Thyroid gland (tissue), 4 donors: ENCODE data around the gene RARRES2. TPM values are rescaled to one million over a fixed set of nuclear protein-coding genes. Genes with fewer than 3 reads are reported as not detected.
"Not testable (repeated sequence)": the region's sequence is repeated elsewhere in the genome, so short reads cannot be mapped to it uniquely, and the experiment has no call there.

Experiments used
- DNase-seq, 2 donors: peaks; one replicate each; pipeline ENCODE4 v3.0.0-alpha.2; 2019
- H3K27ac ChIP-seq, 3 donors: fragments of 200-600 bp; sonication (generic); 1 replicate in 2 of 3; 2 replicates in 1 of 3; pipeline ENCODE4 v1.5.1; 2016 to 2019; ENCODE audit warnings: mild to moderate bottlenecking in 1 of 3, moderate library complexity in 1 of 3
- H3K27me3 ChIP-seq: fragments of 200-600 bp; sonication (generic); one replicate; pipeline ENCODE4 v1.5.1; 2019
- H3K36me3 ChIP-seq, 2 donors: fragments of 200-600 bp; sonication (generic); one replicate each; pipeline ENCODE4 v1.5.1; 2016 to 2019
- H3K4me1 ChIP-seq, 2 donors: fragments of 200-600 bp; sonication (generic); one replicate each; pipeline ENCODE4 v1.5.1; 2017 to 2019
- H3K4me3 ChIP-seq, 3 donors: fragments of 200-600 bp; sonication (generic); replicated peaks in 1 of 3; 1 replicate in 2 of 3; 2 replicates in 1 of 3; pipeline ENCODE4 v1.5.1; 2016; ENCODE audit warnings: mild to moderate bottlenecking in 1 of 3
- H3K9me3 ChIP-seq: fragments of 200-600 bp; sonication (generic); one replicate; pipeline ENCODE4 v1.5.1; 2017
- POLR2A ChIP-seq, 2 donors: fragments of 450-650 bp; IDR thresholded peaks; one replicate each; pipeline ENCODE4 v1.6.1; 2017; ENCODE audit warnings: antibody characterized with exemption in 2 of 2, mild to moderate bottlenecking in 2 of 2, moderate library complexity in 1 of 2
- WGBS, 2 donors: methylation state at CpG; one replicate each; pipeline ENCODE4 v1.1.5; 2017; 5-methylcytosine and 5-hydroxymethylcytosine counted together
- intact Hi-C: fragments of 100-400 bp; cut with DNase I; formaldehyde crosslinking; loops from one replicate; pipeline ENCODE4 v1.15.1; 2023
- total RNA-seq, 4 donors: library from RNA; depleted of rRNA; stranded (reverse); fragments of >200 nt; gene quantifications; one replicate each; pipeline ENCODE4 v1.2.3, GENCODE V29; 2016
- TF ChIP-seq, protein P1 (sequence below), 6 experiments: fragments of 200-600 bp in 3 of 6; fragments of 450-650 bp in 3 of 6; sonication (generic) in 3 of 6; IDR thresholded peaks; one replicate each; pipeline ENCODE4 v1.5.1; 2016 to 2019; ENCODE audit warnings: antibody characterized with exemption in 6 of 6, mild to moderate bottlenecking in 2 of 6, inconsistent platforms in 1 of 6, moderate library complexity in 1 of 6

The RARRES2 gene
- total RNA-seq, 4 donors from 2014 or later, result 22.2 to 137 (median 54.8) TPM

DNA sequence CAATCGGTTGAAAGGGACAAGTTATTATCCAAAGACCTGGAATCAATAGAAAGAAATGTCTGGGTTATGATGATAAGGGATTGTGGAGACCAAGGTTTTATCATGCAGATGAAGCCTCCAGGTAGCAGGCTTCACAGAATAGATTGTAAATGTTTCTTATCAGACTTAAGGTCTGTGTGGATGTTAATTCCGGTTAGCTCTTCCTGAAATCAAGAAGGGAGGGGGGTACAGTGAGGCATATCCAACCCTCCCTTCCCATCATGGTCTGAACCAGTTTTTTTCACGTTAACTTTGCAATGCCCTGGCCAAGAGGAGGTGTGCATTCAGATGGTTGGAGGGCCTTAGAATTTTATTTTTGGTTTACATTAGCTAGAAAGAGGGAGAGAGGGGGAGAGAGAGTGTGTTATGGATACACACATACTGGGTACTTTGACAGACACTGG, 28.0 kb downstream of the RARRES2 start:
- Histone ChIP-seq H3K4me1 (no peaks in the 10 kb centered on the region), H3K27ac (no peak overlapping the region), H3K4me3 (no peak overlapping the region), H3K9me3 (no peaks in the 10 kb centered on the region), H3K36me3 (no peaks in the 10 kb centered on the region), H3K27me3 (no peaks in the 10 kb centered on the region)
- TF ChIP-seq, protein P1, sequence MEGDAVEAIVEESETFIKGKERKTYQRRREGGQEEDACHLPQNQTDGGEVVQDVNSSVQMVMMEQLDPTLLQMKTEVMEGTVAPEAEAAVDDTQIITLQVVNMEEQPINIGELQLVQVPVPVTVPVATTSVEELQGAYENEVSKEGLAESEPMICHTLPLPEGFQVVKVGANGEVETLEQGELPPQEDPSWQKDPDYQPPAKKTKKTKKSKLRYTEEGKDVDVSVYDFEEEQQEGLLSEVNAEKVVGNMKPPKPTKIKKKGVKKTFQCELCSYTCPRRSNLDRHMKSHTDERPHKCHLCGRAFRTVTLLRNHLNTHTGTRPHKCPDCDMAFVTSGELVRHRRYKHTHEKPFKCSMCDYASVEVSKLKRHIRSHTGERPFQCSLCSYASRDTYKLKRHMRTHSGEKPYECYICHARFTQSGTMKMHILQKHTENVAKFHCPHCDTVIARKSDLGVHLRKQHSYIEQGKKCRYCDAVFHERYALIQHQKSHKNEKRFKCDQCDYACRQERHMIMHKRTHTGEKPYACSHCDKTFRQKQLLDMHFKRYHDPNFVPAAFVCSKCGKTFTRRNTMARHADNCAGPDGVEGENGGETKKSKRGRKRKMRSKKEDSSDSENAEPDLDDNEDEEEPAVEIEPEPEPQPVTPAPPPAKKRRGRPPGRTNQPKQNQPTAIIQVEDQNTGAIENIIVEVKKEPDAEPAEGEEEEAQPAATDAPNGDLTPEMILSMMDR (IDR thresholded peaks at IDR 0.05), result no peak
- no peak for TF ChIP-seq POLR2A (IDR thresholded peaks at IDR 0.05)
- WGBS, 2 donors, result 85 to 87% methylated on average over 3 of the region's 3 CpGs
- DNase-seq, result no peak
- intact Hi-C loops, result no loop called here

DNA sequence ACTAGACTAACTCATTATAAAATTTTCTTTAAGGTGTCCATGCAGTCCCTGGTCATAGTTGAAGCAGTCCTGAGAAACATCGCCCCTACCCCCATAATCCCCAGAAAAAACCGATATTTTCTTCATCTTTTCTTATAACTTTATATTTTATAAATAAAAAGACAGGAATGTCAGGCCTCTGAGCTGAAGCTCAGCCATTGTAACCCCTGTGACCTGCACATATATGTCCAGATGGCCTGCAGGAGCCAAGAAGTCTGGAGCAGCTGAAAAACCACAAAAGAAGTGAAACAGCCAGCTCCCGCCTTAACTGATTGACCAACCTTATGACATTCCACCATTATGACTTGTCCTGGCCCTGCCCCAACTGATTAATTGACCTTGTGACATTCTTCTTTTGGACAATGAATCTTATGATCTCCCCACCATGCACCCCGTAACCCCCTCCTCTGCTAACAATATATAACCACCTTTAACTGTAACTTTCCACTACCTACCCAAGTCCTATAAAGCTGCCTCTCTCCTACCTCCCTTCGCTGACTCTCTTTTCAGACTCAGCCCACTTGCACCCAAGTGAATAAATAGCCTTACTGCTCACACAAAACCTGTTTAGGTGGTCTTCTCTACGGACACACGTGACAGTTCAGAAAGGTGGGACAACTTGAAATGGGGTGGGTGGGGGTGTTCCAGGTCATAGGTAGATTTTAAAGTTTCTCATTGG, 28.6 kb downstream of the RARRES2 start:
- WGBS, 2 donors, result 88 to 94% methylated on average over 7 of the region's 7 CpGs
- H3K27me3 ChIP-seq, H3K36me3 ChIP-seq, H3K9me3 ChIP-seq, H3K27ac ChIP-seq, H3K4me3 ChIP-seq, intact Hi-C loops, H3K4me1 ChIP-seq, DNase-seq: not testable (repeated sequence)

- DNase-seq, result no peak
- H3K4me3 ChIP-seq, result no peak overlapping the region
- 84% methylated on average over 5 of the region's 5 CpGs for WGBS, 2 donors
- H3K36me3 ChIP-seq, result no peaks in the 10 kb centered on the region
- H3K9me3 ChIP-seq, result no peaks in the 10 kb centered on the region
- TF ChIP-seq POLR2A (IDR thresholded peaks at IDR 0.05), result no peak
- TF ChIP-seq, protein P1 (IDR thresholded peaks at IDR 0.05), result no peak
- intact Hi-C loops, result no loop called here
- H3K27me3 ChIP-seq, result no peaks in the 10 kb centered on the region
- H3K27ac ChIP-seq, result no peak overlapping the region
- H3K4me1 ChIP-seq, result no peaks in the 10 kb centered on the region
These were observed 29.7 kb downstream of the RARRES2 start for GRCh38 chr7:150311711-150312110.

DNA sequence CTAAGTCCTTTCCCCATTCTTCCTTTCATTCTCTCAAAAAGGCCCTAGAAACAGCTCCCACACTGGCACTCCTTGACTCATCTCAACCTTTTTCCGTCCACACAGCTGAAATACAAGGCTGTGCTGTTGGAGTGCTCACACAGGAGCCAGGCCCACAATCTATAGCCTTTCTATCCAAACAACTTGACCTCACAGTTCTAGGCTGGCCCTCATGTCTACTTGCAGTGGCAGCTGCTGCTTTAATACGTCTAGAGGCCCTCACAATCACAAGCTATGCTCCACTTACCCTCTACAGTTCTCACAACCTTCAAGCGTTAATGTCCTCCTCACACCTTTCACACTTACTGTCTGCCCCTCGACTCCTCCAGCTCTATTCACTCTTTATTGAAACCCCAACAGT, 30.3 kb downstream of the RARRES2 start:
- TF ChIP-seq POLR2A (IDR thresholded peaks at IDR 0.05), result no peak
- TF ChIP-seq, protein P1 (IDR thresholded peaks at IDR 0.05), result no peak
- no peaks in the 10 kb centered on the region for H3K4me1 ChIP-seq
- 85 to 88% methylated on average over 4 of the region's 4 CpGs for WGBS, 2 donors
- no peaks in the 10 kb centered on the region for H3K36me3 ChIP-seq
- no peak overlapping the region for H3K27ac ChIP-seq
- H3K27me3 ChIP-seq, result no peaks in the 10 kb centered on the region
- no peak for DNase-seq
- intact Hi-C loops, result no loop called here
- H3K9me3 ChIP-seq, result no peaks in the 10 kb centered on the region
- H3K4me3 ChIP-seq, result no peak overlapping the region

DNA sequence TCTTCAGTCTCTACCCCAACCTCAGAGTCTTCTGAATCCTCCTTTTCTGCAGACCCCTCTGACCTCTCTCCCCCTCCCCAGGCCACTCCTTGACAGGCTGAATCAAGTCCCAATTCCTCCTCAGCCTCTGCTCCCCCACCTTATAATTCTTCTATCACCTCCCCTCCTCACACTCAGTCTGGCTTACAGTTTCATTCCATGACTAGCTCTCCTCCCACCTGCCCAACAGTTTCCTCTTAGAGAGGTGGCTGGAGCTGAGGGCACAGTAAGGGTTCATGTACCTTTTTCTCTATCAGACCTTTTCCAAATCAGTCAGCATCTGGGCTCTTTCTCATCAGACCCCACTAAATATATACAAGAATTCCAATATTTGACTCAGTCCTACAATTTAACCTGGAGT, 32.9 kb downstream of the RARRES2 start:
- Histone ChIP-seq H3K36me3 (no peaks in the 10 kb centered on the region), H3K4me3 (no peak overlapping the region), H3K27ac (no peak overlapping the region), H3K9me3 (no peaks in the 10 kb centered on the region), H3K4me1 (no peaks in the 10 kb centered on the region), H3K27me3 (no peaks in the 10 kb centered on the region)
- TF ChIP-seq, protein P1 (IDR thresholded peaks at IDR 0.05), result no peak
- no peak for TF ChIP-seq POLR2A (IDR thresholded peaks at IDR 0.05)
- no peak for DNase-seq
- intact Hi-C loops, result no loop called here
